Measurements from ENCODE around the gene PPP3R1. TPM values are rescaled to one million over a fixed set of nuclear protein-coding genes. Genes with fewer than 3 reads are reported as not detected.

The PPP3R1 gene, protein sequence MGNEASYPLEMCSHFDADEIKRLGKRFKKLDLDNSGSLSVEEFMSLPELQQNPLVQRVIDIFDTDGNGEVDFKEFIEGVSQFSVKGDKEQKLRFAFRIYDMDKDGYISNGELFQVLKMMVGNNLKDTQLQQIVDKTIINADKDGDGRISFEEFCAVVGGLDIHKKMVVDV
- 16.9 and 18.5 TPM in 2 replicates for total RNA-seq

DNA sequence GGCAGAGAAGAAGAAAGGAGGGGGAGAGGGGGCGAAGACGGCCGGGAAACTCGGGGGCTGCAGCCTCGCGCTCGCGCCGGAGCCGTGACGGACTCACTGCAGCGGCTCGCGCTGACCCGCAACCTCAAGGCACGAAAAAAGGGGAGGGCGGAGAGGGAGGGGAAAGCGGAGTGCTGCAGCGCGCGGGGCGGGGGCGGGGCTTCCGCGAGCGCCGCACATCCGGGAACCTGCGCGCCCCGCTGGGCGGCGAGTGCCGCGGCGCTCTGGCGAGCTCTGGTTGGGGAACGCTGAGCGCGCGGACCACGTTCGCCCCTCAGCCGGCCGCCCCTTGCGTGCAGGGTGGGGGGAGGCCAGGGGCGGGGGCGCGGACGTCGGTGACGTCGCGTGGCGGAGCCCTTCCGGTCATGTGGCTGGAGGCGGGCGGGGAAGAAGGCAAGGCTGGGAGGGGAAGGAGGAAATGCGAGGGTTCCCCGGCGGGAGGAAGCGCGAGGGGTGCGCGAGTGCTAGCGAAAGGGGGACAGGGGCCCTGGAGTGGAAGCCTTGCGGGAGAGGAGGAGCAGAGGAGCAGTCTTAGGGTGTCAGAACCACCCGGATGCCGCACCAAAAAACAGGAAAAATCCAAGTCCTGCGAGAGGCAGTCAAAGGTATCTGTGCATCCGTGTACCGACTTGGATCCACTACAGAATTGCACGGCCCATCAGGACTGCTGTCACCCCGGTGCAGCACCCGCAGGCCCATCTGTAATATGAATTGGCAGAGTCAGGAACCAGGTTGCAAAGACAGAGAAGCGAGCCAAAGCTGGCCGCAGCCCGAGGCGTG, at the start of gene PPP3R1:
Gene PPP3R1, minus strand, starts transcription at position 133 of the 819 bp plus-strand sequence. CDS start 405 bp downstream, outside the sequence.

DNA sequence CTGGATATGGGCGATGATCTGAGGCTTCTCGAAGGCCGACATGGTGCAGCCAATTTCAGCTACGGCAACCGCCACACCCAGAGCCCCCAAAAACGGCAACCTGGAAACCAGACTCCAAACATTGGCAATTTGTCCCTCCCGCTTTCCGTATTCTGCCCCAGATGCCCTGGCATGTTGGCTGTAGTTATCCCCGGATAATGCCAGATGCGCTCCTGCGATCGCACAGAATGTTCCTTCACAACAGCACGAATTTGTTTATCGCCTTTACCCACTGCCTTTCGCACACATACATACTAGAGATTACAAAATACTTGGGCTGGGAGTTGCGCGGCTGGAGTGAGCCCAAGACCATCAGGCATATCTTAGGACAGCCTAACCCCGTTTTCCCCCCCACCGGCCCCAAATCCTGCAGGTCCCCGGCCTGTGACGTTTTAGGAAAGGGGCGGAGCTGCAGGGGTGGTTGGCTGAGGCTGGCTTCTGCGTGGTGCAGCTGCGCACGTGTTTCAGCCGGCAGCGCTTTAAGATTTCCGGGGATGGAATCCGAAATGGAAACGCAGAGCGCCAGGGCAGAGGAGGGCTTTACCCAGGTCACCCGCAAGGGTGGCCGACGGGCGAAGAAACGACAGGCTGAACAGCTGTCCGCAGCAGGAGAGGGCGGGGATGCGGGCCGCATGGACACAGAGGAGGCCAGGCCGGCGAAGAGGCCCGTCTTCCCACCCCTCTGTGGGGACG, 94.8 kb downstream of the PPP3R1 start, which contains the start of gene PNO1:
Gene PNO1, plus strand, starts transcription at position 487 of the 732 bp plus-strand sequence. Its CDS starts 47 bp downstream, at position 534.

Other genes starting within 250 kb of the PPP3R1 start
- gene C1D, start 189.5 kb downstream of the PPP3R1 start, total RNA-seq = 15.6 and 30.8 TPM in 2 replicates
- gene PNO1, start 94.6 kb downstream of the PPP3R1 start, total RNA-seq = 7.3 and 19.0 TPM in 2 replicates
- gene CNRIP1, start 67.4 kb upstream of the PPP3R1 start, total RNA-seq = 26.6 and 30.1 TPM in 2 replicates
- gene PLEK, start 112.8 kb upstream of the PPP3R1 start, total RNA-seq = not detected in 2 replicates
- gene FBXO48, start 214.8 kb upstream of the PPP3R1 start, total RNA-seq = 0.12 and 0.43 TPM in 2 replicates
- 3.0 and 4.3 TPM in 2 replicates for gene APLF, start 215.1 kb upstream of the PPP3R1 start, total RNA-seq

Data from pericardium fibroblast (primary cell).